GM03348 (cell line): ENCODE data around the gene PNKP.
A peak's percentile ranks its signal among the peaks of the same experiment; 100 is the strongest.

Experiments
- DNase-seq: peaks from one replicate; pipeline ENCODE4 v3.0.0; 2012; ENCODE audit warnings: low spot score

The PNKP gene

GRCh38 chr19:49847731-49848696 lies 19.4 kb downstream of the PNKP start:
- peak; percentile 41 for DNase-seq

- DNase-seq: no peak
Observed at GRCh38 chr19:49846408-49846807, 21.0 kb downstream of the PNKP start.

GRCh38 chr19:49845414-49845813 lies 22.0 kb downstream of the PNKP start:
- DNase-seq: no peak

GRCh38 chr19:49844138-49845095 lies 23.0 kb downstream of the PNKP start:
- no peak for DNase-seq

GRCh38 chr19:49843265-49843664 lies 24.1 kb downstream of the PNKP start:
- no peak for DNase-seq

- DNase-seq: no peak
Observed at GRCh38 chr19:49840736-49841249, 26.6 kb downstream of the PNKP start.

- DNase-seq: no peak
Observed at GRCh38 chr19:49840321-49840720, 27.1 kb downstream of the PNKP start.

GRCh38 chr19:49839713-49840112 lies 27.7 kb downstream of the PNKP start:
- DNase-seq: no peak

GRCh38 chr19:49838885-49839588 lies 28.3 kb downstream of the PNKP start:
- DNase-seq: no peak

GRCh38 chr19:49837425-49837824 lies 30.0 kb downstream of the PNKP start:
- DNase-seq: no peak

- DNase-seq: no peak
Observed at GRCh38 chr19:49837009-49837310, 30.4 kb downstream of the PNKP start.

- DNase-seq: no peak
Observed at GRCh38 chr19:49836176-49837008, 31.0 kb downstream of the PNKP start.

GRCh38 chr19:49835562-49835961 lies 31.8 kb downstream of the PNKP start:
- DNase-seq: no peak

- no peak for DNase-seq
Observed at GRCh38 chr19:49833599-49833998, 33.8 kb downstream of the PNKP start.

- no peak for DNase-seq
Observed at GRCh38 chr19:49832556-49832955, 34.8 kb downstream of the PNKP start.

- DNase-seq: no peak
Observed at GRCh38 chr19:49831592-49831991, 35.8 kb downstream of the PNKP start.

GRCh38 chr19:49830766-49831165 lies 36.6 kb downstream of the PNKP start:
- no peak for DNase-seq

GRCh38 chr19:49829721-49830120 lies 37.7 kb downstream of the PNKP start:
- DNase-seq: no peak

GRCh38 chr19:49829200-49829599 lies 38.2 kb downstream of the PNKP start:
- DNase-seq: no peak

GRCh38 chr19:49827034-49827433 lies 40.3 kb downstream of the PNKP start:
- no peak for DNase-seq

- DNase-seq: no peak
Observed at GRCh38 chr19:49824662-49825061, 42.7 kb downstream of the PNKP start.
